Sigmoid colon (tissue), 7 donors: ENCODE results near the gene SLC9A3. TPM values are rescaled to one million over a fixed set of nuclear protein-coding genes. Genes with fewer than 3 reads are reported as not detected.

ENCODE experiments used
- DNase-seq: peaks from one replicate; pipeline ENCODE4 v3.0.0-alpha.2; 2019
- H3K27ac ChIP-seq, 4 donors: fragments of 200-600 bp; sonication (generic); one replicate each; pipeline ENCODE4 v1.5.1; 2016 to 2019; ENCODE audit warnings: mild to moderate bottlenecking in 1 of 4
- H3K27me3 ChIP-seq, 3 donors: fragments of 200-600 bp; sonication (generic); one replicate each; pipeline ENCODE4 v1.5.1; 2019; ENCODE audit warnings: mild to moderate bottlenecking in 1 of 3
- H3K36me3 ChIP-seq, 4 donors: fragments of 200-600 bp; sonication (generic); one replicate each; pipeline ENCODE4 v1.5.1; 2016 to 2019
- H3K4me1 ChIP-seq, 4 donors: fragments of 200-600 bp; sonication (generic); one replicate each; pipeline ENCODE4 v1.5.1; 2017 to 2019
- H3K4me3 ChIP-seq, 4 donors: fragments of 200-600 bp; sonication (generic); one replicate each; pipeline ENCODE4 v1.5.1; 2017 to 2019; ENCODE audit warnings: mild to moderate bottlenecking in 2 of 4, moderate library complexity in 1 of 4
- H3K9me3 ChIP-seq, 4 donors: fragments of 200-600 bp in 3 of 4; sonication (generic) in 3 of 4; one replicate each; pipeline versions ENCODE4 v1.5.1 to v1.6.1; 2013 to 2019
- EP300 ChIP-seq, 4 donors: sonication (generic); formaldehyde crosslinking; IDR thresholded peaks; one replicate each; pipeline ENCODE4 v1.6.1; 2017; ENCODE audit warnings: antibody characterized with exemption in 4 of 4
- POLR2A ChIP-seq, 2 donors: fragments of 450-650 bp; IDR thresholded peaks; one replicate each; pipeline ENCODE4 v1.6.1; 2016; ENCODE audit warnings: antibody characterized with exemption in 2 of 2, mild to moderate bottlenecking in 2 of 2, moderate library complexity in 2 of 2
- POLR2AphosphoS5 ChIP-seq, 4 donors: sonication (generic); formaldehyde crosslinking; IDR thresholded peaks; one replicate each; pipeline ENCODE4 v1.6.1; 2017; ENCODE audit warnings: antibody characterized with exemption in 4 of 4
- WGBS, 2 donors: extraction: QIAGEN DNeasy Blood & Tissue Kit; methylation state at CpG; one replicate each; pipeline ENCODE4 v1.1.7; 2013; 5-methylcytosine and 5-hydroxymethylcytosine counted together
- intact Hi-C: fragments of 100-400 bp; cut with DNase I; formaldehyde crosslinking; loops from one replicate; pipeline ENCODE4 v1.15.1; 2023
- polyA plus RNA-seq, 3 donors: library from polyadenylated mRNA; stranded (reverse); fragments of 200-250 nt; gene quantifications; one replicate each; pipeline ENCODE4 v1.2.3, GENCODE V29; 2013
- total RNA-seq, 4 donors: library from RNA; depleted of rRNA; stranded (reverse); fragments of >200 nt; gene quantifications; one replicate each; pipeline ENCODE4 v1.1.0, GENCODE V29; 2016
- TF ChIP-seq, protein P1 (sequence below), 4 experiments: fragments of 450-650 bp in 3 of 4; fragments of 200-600 bp in 1 of 4; IDR thresholded peaks; one replicate each; pipeline ENCODE4 v1.5.1; 2016 to 2019; ENCODE audit warnings: antibody characterized with exemption in 4 of 4, mild to moderate bottlenecking in 3 of 4, moderate library complexity in 2 of 4
- donor health status: healthy with polysubstance abuse.
- donor health status: Bipolar disorder and iron deficiency.
- donor health status: healthy.

Gene SLC9A3
- total and polyA plus RNA-seq, 7 donors: 0.83 to 51.3 (median 2.5) TPM

DNA sequence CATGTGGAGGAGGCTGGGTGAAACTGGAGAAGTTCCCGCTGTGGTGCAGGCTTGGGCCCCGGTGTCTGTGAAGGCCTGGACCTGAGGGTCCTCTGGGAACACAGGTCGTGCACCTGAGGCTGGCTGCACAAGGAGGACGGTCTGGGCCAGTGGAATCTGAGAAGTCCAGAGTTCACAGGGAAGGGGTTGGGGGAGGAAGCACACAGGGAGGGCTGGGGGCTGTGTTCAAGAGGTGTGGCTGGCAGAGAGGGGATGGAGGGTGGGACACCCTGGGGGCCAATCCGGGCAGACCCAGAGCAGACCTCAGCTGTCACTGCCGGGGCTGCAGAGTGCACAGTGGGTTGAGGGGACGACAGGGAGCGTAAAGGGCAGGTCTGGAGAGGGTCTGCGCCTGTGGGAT, 2.6 kb downstream of the SLC9A3 start:
- H3K4me3 ChIP-seq: no peak overlapping the region
- H3K27me3 ChIP-seq: peaks cover 21 to 98% (median 79%) of the 10 kb centered on the region in 3 donors
- no peak for DNase-seq
- H3K27ac ChIP-seq: no peak overlapping the region
- intact Hi-C loops: no loop called here
- peaks cover 0 to 24% (median 19%) of the 10 kb centered on the region in 4 donors for H3K4me1 ChIP-seq
- H3K9me3 ChIP-seq: no peaks in the 10 kb centered on the region
- no peaks in the 10 kb centered on the region for H3K36me3 ChIP-seq
- TF ChIP-seq EP300 (IDR thresholded peaks at IDR 0.05): no peak
- no peak for TF ChIP-seq POLR2A (IDR thresholded peaks at IDR 0.05)
- TF ChIP-seq POLR2AphosphoS5 (IDR thresholded peaks at IDR 0.05): no peak
- TF ChIP-seq, protein P1, sequence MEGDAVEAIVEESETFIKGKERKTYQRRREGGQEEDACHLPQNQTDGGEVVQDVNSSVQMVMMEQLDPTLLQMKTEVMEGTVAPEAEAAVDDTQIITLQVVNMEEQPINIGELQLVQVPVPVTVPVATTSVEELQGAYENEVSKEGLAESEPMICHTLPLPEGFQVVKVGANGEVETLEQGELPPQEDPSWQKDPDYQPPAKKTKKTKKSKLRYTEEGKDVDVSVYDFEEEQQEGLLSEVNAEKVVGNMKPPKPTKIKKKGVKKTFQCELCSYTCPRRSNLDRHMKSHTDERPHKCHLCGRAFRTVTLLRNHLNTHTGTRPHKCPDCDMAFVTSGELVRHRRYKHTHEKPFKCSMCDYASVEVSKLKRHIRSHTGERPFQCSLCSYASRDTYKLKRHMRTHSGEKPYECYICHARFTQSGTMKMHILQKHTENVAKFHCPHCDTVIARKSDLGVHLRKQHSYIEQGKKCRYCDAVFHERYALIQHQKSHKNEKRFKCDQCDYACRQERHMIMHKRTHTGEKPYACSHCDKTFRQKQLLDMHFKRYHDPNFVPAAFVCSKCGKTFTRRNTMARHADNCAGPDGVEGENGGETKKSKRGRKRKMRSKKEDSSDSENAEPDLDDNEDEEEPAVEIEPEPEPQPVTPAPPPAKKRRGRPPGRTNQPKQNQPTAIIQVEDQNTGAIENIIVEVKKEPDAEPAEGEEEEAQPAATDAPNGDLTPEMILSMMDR (IDR thresholded peaks at IDR 0.05): no peak
- WGBS, 2 donors: 66 to 74% methylated on average over 9 of the region's 9 CpGs

GRCh38 chr5:520850-521226, 3.4 kb downstream of the SLC9A3 start:
- DNase-seq: no peak
- intact Hi-C loops: no loop called here
- H3K9me3 ChIP-seq: no peaks in the 10 kb centered on the region
- peaks cover 19 to 98% (median 71%) of the 10 kb centered on the region in 3 donors for H3K27me3 ChIP-seq
- H3K4me1 ChIP-seq: peaks cover 0 to 24% (median 19%) of the 10 kb centered on the region in 4 donors
- no peak overlapping the region for H3K4me3 ChIP-seq
- H3K27ac ChIP-seq: no peak overlapping the region
- TF ChIP-seq, protein P1 (IDR thresholded peaks at IDR 0.05): no peak
- TF ChIP-seq EP300 (IDR thresholded peaks at IDR 0.05) (no peak), POLR2A (IDR thresholded peaks at IDR 0.05) (no peak), POLR2AphosphoS5 (IDR thresholded peaks at IDR 0.05) (no peak)
- H3K36me3 ChIP-seq: no peaks in the 10 kb centered on the region
- whole genome bisulfite sequencing, 2 donors: 79 to 91% methylated on average over 9 of the region's 9 CpGs

- 84 to 86% methylated on average over 20 of the region's 20 CpGs for WGBS, 2 donors
- no peak overlapping the region for H3K27ac ChIP-seq
- intact Hi-C loops: no loop called here
Observed at GRCh38 chr5:520196-520849, 3.9 kb downstream of the SLC9A3 start.

DNA sequence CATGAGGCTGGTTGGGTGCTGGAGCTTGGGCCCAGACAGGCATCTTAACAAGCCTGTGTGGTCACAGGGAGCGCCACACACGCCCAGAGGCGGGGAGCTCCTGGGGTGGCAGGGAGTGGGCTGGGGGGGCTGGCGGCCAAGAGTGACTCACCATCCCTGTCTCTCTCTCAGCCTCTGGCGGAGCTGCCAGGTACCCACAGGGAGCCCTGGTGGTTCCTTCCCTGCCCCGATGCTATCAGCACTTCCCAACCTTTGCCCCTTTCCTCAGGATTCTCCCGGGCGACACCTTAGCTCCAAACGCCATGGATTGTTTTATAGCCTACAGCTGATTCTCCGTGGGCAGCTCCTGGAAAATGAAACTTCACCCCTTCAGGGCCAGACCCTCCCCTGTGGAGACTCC, 5.5 kb downstream of the SLC9A3 start:
- H3K36me3 ChIP-seq: no peaks in the 10 kb centered on the region
- H3K9me3 ChIP-seq: no peaks in the 10 kb centered on the region
- 11 to 55% methylated on average over 10 of the region's 10 CpGs for WGBS, 2 donors
- no peak for TF ChIP-seq POLR2AphosphoS5 (IDR thresholded peaks at IDR 0.05)
- TF ChIP-seq POLR2A (IDR thresholded peaks at IDR 0.05): no peak
- TF ChIP-seq, protein P1 (IDR thresholded peaks at IDR 0.05): no peak
- TF ChIP-seq EP300 (IDR thresholded peaks at IDR 0.05): no peak
- peaks cover 0 to 10% (median 8%) of the 10 kb centered on the region in 4 donors for H3K4me1 ChIP-seq
- peaks cover 2 to 95% (median 62%) of the 10 kb centered on the region in 3 donors for H3K27me3 ChIP-seq
- DNase-seq: no peak
- H3K27ac ChIP-seq: no peak overlapping the region
- H3K4me3 ChIP-seq: no peak overlapping the region
- intact Hi-C loops: no loop called here

More at GRCh38 chr5:520196-520849, 3.9 kb downstream of the SLC9A3 start:
- no peak for TF ChIP-seq POLR2AphosphoS5 (IDR thresholded peaks at IDR 0.05)
- TF ChIP-seq, protein P1 (IDR thresholded peaks at IDR 0.05): no peak
- no peak for TF ChIP-seq EP300 (IDR thresholded peaks at IDR 0.05)
- no peak for TF ChIP-seq POLR2A (IDR thresholded peaks at IDR 0.05)
- DNase-seq: no peak
- no peak overlapping the region for H3K4me3 ChIP-seq
- peaks cover 18 to 95% (median 66%) of the 10 kb centered on the region in 3 donors for H3K27me3 ChIP-seq
- no peaks in the 10 kb centered on the region for H3K9me3 ChIP-seq
- peaks cover 0 to 24% (median 19%) of the 10 kb centered on the region in 4 donors for H3K4me1 ChIP-seq
- H3K36me3 ChIP-seq: no peaks in the 10 kb centered on the region
